ENCODE measurements around the gene PLXNA1. TPM values are rescaled to one million over a fixed set of nuclear protein-coding genes. Genes with fewer than 3 reads are reported as not detected.

Gene PLXNA1
- total RNA-seq, 1 donor from 2014 or later: 34.7 TPM

DNA sequence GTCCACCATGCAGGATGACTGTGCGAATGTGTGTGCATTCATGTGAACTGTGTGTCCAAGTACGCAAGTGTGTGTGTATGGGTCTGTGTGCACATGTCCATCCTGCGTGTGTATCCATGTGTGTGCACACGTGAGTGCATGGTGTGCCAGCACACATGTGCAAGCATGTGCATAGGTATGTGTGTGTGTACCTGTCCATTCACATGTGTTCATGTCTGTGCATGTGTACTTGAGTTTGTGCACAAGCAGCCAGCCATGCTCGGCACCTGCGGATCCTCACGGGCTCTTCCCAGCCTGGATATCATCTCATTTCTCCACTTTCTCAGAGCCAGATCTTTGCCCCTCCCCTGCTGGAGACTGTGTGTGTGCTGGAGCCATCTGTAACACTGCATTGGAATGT is 18.7 kb upstream of the PLXNA1 start:
- Mint-ChIP-seq H3K27me3 (ENCODE audit: insufficient read depth, low read depth) (no peaks in the 10 kb centered on the region), H3K27ac (peak overlapping the region; percentile 33), H3K4me3 (no peak overlapping the region)

GRCh38 chr3:126964950-126965349 is 18.0 kb upstream of the PLXNA1 start:
- Histone ChIP-seq H3K4me2 (no peak overlapping the region), H3K4me1 (peaks cover 24% of the 10 kb centered on the region), H3K36me3 (no peaks in the 10 kb centered on the region), H3K79me2 (ENCODE audit: low read depth) (no peaks in the 10 kb centered on the region), H3K27ac (no peak overlapping the region), H3K9ac (no peak overlapping the region), H3K9me3 (ENCODE audit: low read depth) (no peaks in the 10 kb centered on the region), H3F3A (ENCODE audit: low read depth) (no peaks in the 10 kb centered on the region), H3K27me3 (no peaks in the 10 kb centered on the region), H2AFZ (replicated peaks) (no peak overlapping the region), H4K20me1 (ENCODE audit: low read depth) (no peaks in the 10 kb centered on the region), H3K4me3 (no peak overlapping the region)
- Mint-ChIP-seq H3K36me3 (peaks cover 3% of the 10 kb centered on the region), H3K27me3 (ENCODE audit: insufficient read depth, low read depth) (no peaks in the 10 kb centered on the region), H3K27ac (no peak overlapping the region), H3K9me3 (no peaks in the 10 kb centered on the region), H3K4me3 (no peak overlapping the region), H3K4me1 (peaks cover 29% of the 10 kb centered on the region)
- TF ChIP-seq EZH2phosphoT487 (IDR thresholded peaks at IDR 0.05) (no peak), EZH2 (IDR thresholded peaks at IDR 0.05) (no peak)
- TF ChIP-seq, protein P1, sequence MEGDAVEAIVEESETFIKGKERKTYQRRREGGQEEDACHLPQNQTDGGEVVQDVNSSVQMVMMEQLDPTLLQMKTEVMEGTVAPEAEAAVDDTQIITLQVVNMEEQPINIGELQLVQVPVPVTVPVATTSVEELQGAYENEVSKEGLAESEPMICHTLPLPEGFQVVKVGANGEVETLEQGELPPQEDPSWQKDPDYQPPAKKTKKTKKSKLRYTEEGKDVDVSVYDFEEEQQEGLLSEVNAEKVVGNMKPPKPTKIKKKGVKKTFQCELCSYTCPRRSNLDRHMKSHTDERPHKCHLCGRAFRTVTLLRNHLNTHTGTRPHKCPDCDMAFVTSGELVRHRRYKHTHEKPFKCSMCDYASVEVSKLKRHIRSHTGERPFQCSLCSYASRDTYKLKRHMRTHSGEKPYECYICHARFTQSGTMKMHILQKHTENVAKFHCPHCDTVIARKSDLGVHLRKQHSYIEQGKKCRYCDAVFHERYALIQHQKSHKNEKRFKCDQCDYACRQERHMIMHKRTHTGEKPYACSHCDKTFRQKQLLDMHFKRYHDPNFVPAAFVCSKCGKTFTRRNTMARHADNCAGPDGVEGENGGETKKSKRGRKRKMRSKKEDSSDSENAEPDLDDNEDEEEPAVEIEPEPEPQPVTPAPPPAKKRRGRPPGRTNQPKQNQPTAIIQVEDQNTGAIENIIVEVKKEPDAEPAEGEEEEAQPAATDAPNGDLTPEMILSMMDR (IDR thresholded peaks at IDR 0.05): no peak
- no peak for DNase-seq (ENCODE audit: low spot score)

More for the DNA sequence above, 18.7 kb upstream of the PLXNA1 start:
- Mint-ChIP-seq H3K4me1 (peaks cover 28% of the 10 kb centered on the region), H3K36me3 (peaks cover 3% of the 10 kb centered on the region), H3K9me3 (no peaks in the 10 kb centered on the region)
- Histone ChIP-seq H3F3A (ENCODE audit: low read depth) (no peaks in the 10 kb centered on the region), H2AFZ (replicated peaks) (no peak overlapping the region), H3K4me1 (peaks cover 22% of the 10 kb centered on the region), H3K36me3 (no peaks in the 10 kb centered on the region), H3K79me2 (ENCODE audit: low read depth) (no peaks in the 10 kb centered on the region), H3K4me2 (no peak overlapping the region), H3K27ac (no peak overlapping the region), H3K4me3 (no peak overlapping the region), H3K27me3 (no peaks in the 10 kb centered on the region), H3K9me3 (ENCODE audit: low read depth) (no peaks in the 10 kb centered on the region), H3K9ac (no peak overlapping the region), H4K20me1 (ENCODE audit: low read depth) (no peaks in the 10 kb centered on the region)
- DNase-seq (ENCODE audit: low spot score): no peak
- TF ChIP-seq, protein P1 (IDR thresholded peaks at IDR 0.05): no peak
- TF ChIP-seq EZH2 (IDR thresholded peaks at IDR 0.05) (no peak), EZH2phosphoT487 (IDR thresholded peaks at IDR 0.05) (no peak)

DNA sequence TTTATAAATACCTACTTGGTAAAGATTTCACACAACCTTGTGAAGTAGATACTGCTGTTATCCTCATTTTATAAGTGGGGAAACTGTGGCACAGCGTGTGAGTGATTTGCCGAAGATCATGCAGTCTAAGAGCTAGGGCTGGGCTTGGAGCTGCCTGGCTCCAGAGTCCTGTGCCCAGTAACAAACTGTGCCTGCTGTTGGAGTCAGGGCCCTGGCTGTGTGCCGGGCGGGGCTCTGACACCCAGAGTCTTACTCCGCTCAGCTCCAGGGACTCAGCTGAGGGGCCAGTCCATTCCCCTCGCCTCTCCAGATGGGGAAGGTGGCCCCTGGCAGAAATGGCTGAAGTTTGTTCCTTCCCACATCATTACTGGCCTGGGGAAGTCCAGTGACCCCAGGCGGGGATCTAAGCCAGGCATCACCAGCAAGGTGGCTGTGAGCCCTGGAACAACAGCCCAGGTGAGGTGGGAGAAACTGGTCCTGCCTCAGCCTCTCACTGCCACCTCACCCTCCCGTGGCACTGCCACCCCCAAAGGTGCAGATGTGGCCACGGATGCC is 17.3 kb upstream of the PLXNA1 start:
- Mint-ChIP-seq H3K36me3 (no peaks in the 10 kb centered on the region), H3K4me3 (no peak overlapping the region), H3K9me3 (no peaks in the 10 kb centered on the region), H3K27ac (no peak overlapping the region), H3K27me3 (ENCODE audit: insufficient read depth, low read depth) (no peaks in the 10 kb centered on the region), H3K4me1 (peaks cover 26% of the 10 kb centered on the region)
- Histone ChIP-seq H2AFZ (replicated peaks) (no peak overlapping the region), H3K4me1 (peaks cover 18% of the 10 kb centered on the region), H3K9ac (no peak overlapping the region), H3K9me3 (ENCODE audit: low read depth) (no peaks in the 10 kb centered on the region), H3K27me3 (no peaks in the 10 kb centered on the region), H3K79me2 (ENCODE audit: low read depth) (no peaks in the 10 kb centered on the region), H3K36me3 (no peaks in the 10 kb centered on the region), H3K27ac (no peak overlapping the region), H3K4me2 (no peak overlapping the region), H3K4me3 (no peak overlapping the region), H3F3A (ENCODE audit: low read depth) (no peaks in the 10 kb centered on the region), H4K20me1 (ENCODE audit: low read depth) (no peaks in the 10 kb centered on the region)
- DNase-seq (ENCODE audit: low spot score): no peak
- TF ChIP-seq, protein P1 (IDR thresholded peaks at IDR 0.05): no peak

Measured in neural progenitor cell (in vitro differentiated cells).